CD14-positive monocyte (primary cell): ENCODE results near the gene LRP1B. TPM values are rescaled to one million over a fixed set of nuclear protein-coding genes. Genes with fewer than 3 reads are reported as not detected.

ENCODE experiments used
- DNase-seq, 3 donors: peaks; one replicate each; pipeline ENCODE4 v3.0.0-alpha.2; 2011 to 2022
- H2AFZ ChIP-seq: 2 replicates; pipeline ENCODE4 v1.6.0; 2012; ENCODE audit warnings: mild to moderate bottlenecking, low read depth, low read length, inconsistent platforms; ENCODE audit not compliant: insufficient read depth, poor library complexity, severe bottlenecking
- H3K27ac ChIP-seq, 2 donors: 1 replicate in 1 of 2; 2 replicates in 1 of 2; pipeline ENCODE4 v1.5.1; 2012 to 2013; ENCODE audit warnings: low read length in 2 of 2, control low read depth in 1 of 2, inconsistent platforms in 1 of 2, low read depth in 1 of 2, mild to moderate bottlenecking in 1 of 2
- H3K27me3 ChIP-seq, 2 donors: one replicate each; pipeline versions ENCODE4 v1.6.0 to v1.6.1; 2011 to 2013; ENCODE audit warnings: low read length in 2 of 2; ENCODE audit not compliant: control insufficient read depth in 2 of 2, insufficient read depth in 2 of 2
- H3K36me3 ChIP-seq, 2 donors: replicated peaks in 1 of 2; 1 replicate in 1 of 2; 2 replicates in 1 of 2; pipeline versions ENCODE4 v1.5.1 to v1.6.1; 2012 to 2013; ENCODE audit warnings: low read length in 2 of 2, control low read depth in 1 of 2, inconsistent platforms in 1 of 2, mild to moderate bottlenecking in 1 of 2; ENCODE audit not compliant: insufficient read depth in 2 of 2, control insufficient read depth in 1 of 2
- H3K4me1 ChIP-seq, 2 donors: 1 replicate in 1 of 2; 2 replicates in 1 of 2; pipeline versions ENCODE4 v1.5.1 to v1.6.1; 2012 to 2013; ENCODE audit warnings: low read length in 2 of 2, control low read depth in 1 of 2, inconsistent platforms in 1 of 2, mild to moderate bottlenecking in 1 of 2, moderate library complexity in 1 of 2; ENCODE audit not compliant: insufficient read depth in 2 of 2, control insufficient read depth in 1 of 2
- H3K4me2 ChIP-seq: replicated peaks from 2 replicates; pipeline ENCODE3; 2012; ENCODE audit warnings: low read length, moderate library complexity, mild to moderate bottlenecking; ENCODE audit not compliant: poor library complexity, severe bottlenecking; ENCODE audit errors: extremely low read depth
- H3K4me3 ChIP-seq, 3 experiments: fragments of 200-600 bp in 1 of 3; sonication (generic) in 1 of 3; replicated peaks in 1 of 3; 1 replicate in 2 of 3; 2 replicates in 1 of 3; pipeline ENCODE4 v1.5.1; 2011 to 2013; ENCODE audit warnings: low read length in 3 of 3, mild to moderate bottlenecking in 3 of 3, control low read depth in 2 of 3, low read depth in 2 of 3, inconsistent platforms in 1 of 3, moderate library complexity in 1 of 3
- H3K79me2 ChIP-seq: 2 replicates; pipeline ENCODE4 v1.6.0; 2012; ENCODE audit warnings: mild to moderate bottlenecking, control low read depth, inconsistent platforms, low read length, moderate library complexity; ENCODE audit not compliant: insufficient read depth
- H3K9ac ChIP-seq: 2 replicates; pipeline ENCODE4 v1.6.0; 2017; ENCODE audit warnings: low read length, mild to moderate bottlenecking; ENCODE audit not compliant: insufficient read depth, poor library complexity, severe bottlenecking
- H3K9me3 ChIP-seq, 2 donors: replicated peaks in 1 of 2; 1 replicate in 1 of 2; 2 replicates in 1 of 2; pipeline versions ENCODE4 v1.5.1 to v1.6.1; 2012 to 2013; ENCODE audit warnings: low read length in 2 of 2, control low read depth in 1 of 2; ENCODE audit not compliant: control insufficient read depth in 1 of 2, insufficient read depth in 1 of 2
- H4K20me1 ChIP-seq: 2 replicates; pipeline ENCODE4 v1.6.0; 2012; ENCODE audit warnings: mild to moderate bottlenecking, low read length, control low read depth, moderate library complexity; ENCODE audit not compliant: insufficient read depth
- H3K27ac Mint-ChIP-seq, 7 donors: one replicate each; pipeline ENCODE4 v1.8.0; 2020; ENCODE audit warnings: mild to moderate bottlenecking in 7 of 7, mixed read lengths in 7 of 7, moderate library complexity in 6 of 7, inconsistent platforms in 2 of 7
- H3K27me3 Mint-ChIP-seq, 3 donors: one replicate each; pipeline ENCODE4 v1.8.0; 2021 to 2022; ENCODE audit warnings: low read depth in 3 of 3, mild to moderate bottlenecking in 3 of 3, mixed read lengths in 3 of 3, moderate library complexity in 3 of 3, inconsistent platforms in 1 of 3
- H3K36me3 Mint-ChIP-seq, 2 donors: one replicate each; pipeline ENCODE4 v1.8.0; 2020; ENCODE audit warnings: mixed read lengths in 2 of 2, inconsistent platforms in 1 of 2, mild to moderate bottlenecking in 1 of 2
- H3K4me1 Mint-ChIP-seq: one replicate; pipeline ENCODE4 v1.8.0; 2020; ENCODE audit warnings: mild to moderate bottlenecking, mixed read lengths
- H3K4me3 Mint-ChIP-seq, 2 donors: one replicate each; pipeline ENCODE4 v1.8.0; 2020; ENCODE audit warnings: mild to moderate bottlenecking in 2 of 2, mixed read lengths in 2 of 2, moderate library complexity in 1 of 2
- H3K9me3 Mint-ChIP-seq, 7 donors: one replicate each; pipeline ENCODE4 v1.8.0; 2020 to 2022; ENCODE audit warnings: mixed read lengths in 7 of 7, mild to moderate bottlenecking in 6 of 7, moderate library complexity in 6 of 7, inconsistent platforms in 2 of 7
- WGBS: methylation state at CpG from one replicate; pipeline ENCODE4 v1.1.5; 2013; ENCODE audit warnings: missing lambda C conversion rate; ENCODE audit not compliant: insufficient coverage; 5-methylcytosine and 5-hydroxymethylcytosine counted together
- intact Hi-C, 2 donors: fragments of 100-400 bp; cut with micrococcal nuclease; formaldehyde crosslinking; loops; one replicate each; pipeline versions ENCODE4 v1.15.0 to v1.15.1; 2023
- polyA plus RNA-seq, 3 donors: library from polyadenylated mRNA; depleted of rRNA in 1 of 3; unstranded in 2 of 3; stranded (reverse) in 1 of 3; fragments of 300-500 nt in 2 of 3; fragments of >200 nt in 1 of 3; fragmentation: Illumina TruSeq in 2 of 3; gene quantifications; 1 replicate in 2 of 3; 2 replicates in 1 of 3; pipeline ENCODE4 v1.2.3, GENCODE V29; 2012 to 2021
- TF ChIP-seq, protein P1 (sequence below): fragments of 200-600 bp; IDR thresholded peaks from one replicate; pipeline ENCODE4 v1.8.0; 2022; ENCODE audit warnings: antibody characterized with exemption, mild to moderate bottlenecking

Gene LRP1B
- polyA plus RNA-seq, 3 donors, result not detected

DNA sequence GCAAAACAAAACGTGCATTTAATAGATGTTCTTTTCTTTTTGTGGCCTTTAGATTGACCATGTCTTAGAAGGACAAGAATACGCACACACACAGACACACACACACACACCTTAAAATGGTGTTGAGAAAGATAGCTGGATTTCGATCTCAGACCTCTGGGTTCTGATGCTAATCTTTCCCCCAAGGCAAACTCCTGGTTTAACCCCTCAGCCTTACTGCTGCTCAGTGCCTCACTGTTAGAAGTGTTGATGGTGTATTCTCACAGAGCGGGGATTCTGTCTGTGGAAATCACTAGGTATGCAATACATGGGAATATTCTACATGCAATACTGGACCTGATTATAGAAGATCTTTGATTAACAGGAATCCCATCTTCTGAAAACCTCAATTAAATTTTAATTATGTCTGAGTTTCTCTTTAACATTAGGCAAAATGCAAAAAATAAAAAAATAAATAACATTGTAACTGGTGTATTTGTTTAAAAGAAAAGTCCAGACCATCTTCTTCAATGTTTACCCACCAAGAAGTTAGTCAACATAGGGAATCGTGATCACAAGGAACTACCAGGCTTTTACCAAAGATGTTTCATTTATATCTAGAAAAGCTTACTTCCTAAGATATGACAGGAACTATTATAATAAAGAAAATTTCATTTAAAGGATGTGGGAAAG lies 613.5 kb downstream of the LRP1B start:
- Histone ChIP-seq H3K27me3 (no peaks in the 10 kb centered on the region), H3K36me3 (no peaks in the 10 kb centered on the region), H3K9ac (no peak overlapping the region), H3K79me2 (no peaks in the 10 kb centered on the region), H4K20me1 (no peaks in the 10 kb centered on the region), H3K9me3 (no peaks in the 10 kb centered on the region), H3K27ac (no peak overlapping the region), H2AFZ (no peak overlapping the region), H3K4me1 (no peaks in the 10 kb centered on the region), H3K4me2 (no peak overlapping the region), H3K4me3 (no peak overlapping the region)
- DNase-seq, result no peak
- H3K4me1 Mint-ChIP-seq, result no peaks in the 10 kb centered on the region
- TF ChIP-seq, protein P1, sequence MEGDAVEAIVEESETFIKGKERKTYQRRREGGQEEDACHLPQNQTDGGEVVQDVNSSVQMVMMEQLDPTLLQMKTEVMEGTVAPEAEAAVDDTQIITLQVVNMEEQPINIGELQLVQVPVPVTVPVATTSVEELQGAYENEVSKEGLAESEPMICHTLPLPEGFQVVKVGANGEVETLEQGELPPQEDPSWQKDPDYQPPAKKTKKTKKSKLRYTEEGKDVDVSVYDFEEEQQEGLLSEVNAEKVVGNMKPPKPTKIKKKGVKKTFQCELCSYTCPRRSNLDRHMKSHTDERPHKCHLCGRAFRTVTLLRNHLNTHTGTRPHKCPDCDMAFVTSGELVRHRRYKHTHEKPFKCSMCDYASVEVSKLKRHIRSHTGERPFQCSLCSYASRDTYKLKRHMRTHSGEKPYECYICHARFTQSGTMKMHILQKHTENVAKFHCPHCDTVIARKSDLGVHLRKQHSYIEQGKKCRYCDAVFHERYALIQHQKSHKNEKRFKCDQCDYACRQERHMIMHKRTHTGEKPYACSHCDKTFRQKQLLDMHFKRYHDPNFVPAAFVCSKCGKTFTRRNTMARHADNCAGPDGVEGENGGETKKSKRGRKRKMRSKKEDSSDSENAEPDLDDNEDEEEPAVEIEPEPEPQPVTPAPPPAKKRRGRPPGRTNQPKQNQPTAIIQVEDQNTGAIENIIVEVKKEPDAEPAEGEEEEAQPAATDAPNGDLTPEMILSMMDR, result no peak
- no CpG with 5 or more reads among the region's 5 CpGs for WGBS
- H3K9me3 Mint-ChIP-seq, result peaks cover 0 to 3% (median 0%) of the 10 kb centered on the region in 7 donors
- no peak overlapping the region for H3K27ac Mint-ChIP-seq
- H3K36me3 Mint-ChIP-seq, result no peaks in the 10 kb centered on the region
- no peaks in the 10 kb centered on the region for H3K27me3 Mint-ChIP-seq
- intact Hi-C loops, result no loop called here
- no peak overlapping the region for H3K4me3 Mint-ChIP-seq

DNA sequence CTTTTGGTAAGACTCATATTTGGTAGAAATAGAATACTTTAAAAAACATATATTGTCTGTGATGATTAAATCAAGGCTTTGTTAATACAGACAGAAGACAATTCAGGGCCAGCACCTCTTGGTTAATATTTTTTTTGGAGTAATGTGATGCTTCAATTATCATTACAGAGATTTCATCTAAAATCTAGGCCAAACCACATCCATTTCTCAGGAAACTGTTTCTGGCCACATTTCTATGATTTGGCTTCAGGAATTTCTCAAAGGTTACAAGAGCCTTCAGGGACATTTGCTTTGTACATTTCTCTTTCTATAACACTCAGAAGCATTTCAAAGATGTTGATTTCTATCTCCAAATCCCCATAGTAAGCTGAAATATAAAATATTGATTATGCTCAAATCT lies 614.9 kb downstream of the LRP1B start:
- Histone ChIP-seq H3K27me3 (no peaks in the 10 kb centered on the region), H3K9ac (no peak overlapping the region), H3K4me1 (no peaks in the 10 kb centered on the region), H3K4me3 (no peak overlapping the region), H3K4me2 (no peak overlapping the region), H4K20me1 (no peaks in the 10 kb centered on the region), H3K9me3 (no peaks in the 10 kb centered on the region), H3K27ac (no peak overlapping the region), H3K36me3 (no peaks in the 10 kb centered on the region), H3K79me2 (no peaks in the 10 kb centered on the region), H2AFZ (no peak overlapping the region)
- DNase-seq, result no peak
- no peaks in the 10 kb centered on the region for H3K36me3 Mint-ChIP-seq
- intact Hi-C loops, result no loop called here
- H3K4me3 Mint-ChIP-seq, result no peak overlapping the region
- H3K4me1 Mint-ChIP-seq, result no peaks in the 10 kb centered on the region
- H3K27ac Mint-ChIP-seq, result no peak overlapping the region
- TF ChIP-seq, protein P1, result no peak
- peaks cover 0 to 2% (median 0%) of the 10 kb centered on the region in 3 donors for H3K27me3 Mint-ChIP-seq
- peaks cover 0 to 3% (median 0%) of the 10 kb centered on the region in 7 donors for H3K9me3 Mint-ChIP-seq
